CD4-positive, alpha-beta memory T cell (primary cell): ENCODE data around the gene INO80C. TPM values are rescaled to one million over a fixed set of nuclear protein-coding genes. Genes with fewer than 3 reads are reported as not detected.

Source experiments
- CTCF ChIA-PET: fragments of 350-600 bp; sonication (Branson Sonifier 250); formaldehyde crosslinking; loops from one replicate; lab custom pipeline; 2021; ENCODE audit warnings: inconsistent platforms; ENCODE audit not compliant: partially characterized antibody; lab: Charles Lee
- POLR2A ChIA-PET: fragments of 350-600 bp; sonication (Branson Sonifier 250); formaldehyde crosslinking; loops from one replicate; lab custom pipeline; 2021; ENCODE audit not compliant: partially characterized antibody; lab: Charles Lee
- DNase-seq, 5 donors: peaks; one replicate each; pipeline versions ENCODE4 v3.0.0 to v3.0.0-alpha.2; 2020 to 2022; ENCODE audit warnings: mixed read lengths in 1 of 5
- H3K27ac ChIP-seq: one replicate; pipeline ENCODE4 v1.7.0; 2013; ENCODE audit warnings: low read depth, low read length
- H3K27me3 ChIP-seq: 2 replicates; pipeline ENCODE4 v1.7.0; 2013; ENCODE audit warnings: mild to moderate bottlenecking, low read length, moderate library complexity; ENCODE audit not compliant: insufficient read depth
- H3K36me3 ChIP-seq: 2 replicates; pipeline ENCODE4 v1.7.0; 2013; ENCODE audit warnings: mild to moderate bottlenecking, low read length, moderate library complexity; ENCODE audit not compliant: insufficient read depth
- H3K4me1 ChIP-seq: 2 replicates; pipeline ENCODE4 v1.7.0; 2013; ENCODE audit warnings: mild to moderate bottlenecking, low read length, moderate library complexity; ENCODE audit not compliant: insufficient read depth
- H3K4me3 ChIP-seq, 2 donors: one replicate each; pipeline ENCODE4 v1.7.0; 2013; ENCODE audit warnings: low read length in 2 of 2, mild to moderate bottlenecking in 1 of 2
- H3K9me3 ChIP-seq, 2 donors: one replicate each; pipeline ENCODE4 v1.7.0; 2013; ENCODE audit warnings: low read length in 2 of 2, control low read depth in 1 of 2; ENCODE audit not compliant: control insufficient read depth in 1 of 2
- H3K27ac Mint-ChIP-seq, 7 donors: one replicate each; pipeline ENCODE4 v1.8.0; 2020 to 2021; ENCODE audit warnings: mixed read lengths in 7 of 7, mild to moderate bottlenecking in 6 of 7, inconsistent platforms in 3 of 7, moderate library complexity in 3 of 7
- H3K27me3 Mint-ChIP-seq, 2 donors: one replicate each; pipeline ENCODE4 v1.8.0; 2020 to 2021; ENCODE audit warnings: mixed read lengths in 2 of 2
- H3K36me3 Mint-ChIP-seq, 2 donors: one replicate each; pipeline ENCODE4 v1.8.0; 2020 to 2021; ENCODE audit warnings: mixed read lengths in 2 of 2, inconsistent platforms in 1 of 2, mild to moderate bottlenecking in 1 of 2
- H3K4me1 Mint-ChIP-seq, 4 donors: one replicate each; pipeline ENCODE4 v1.8.0; 2020 to 2021; ENCODE audit warnings: mixed read lengths in 4 of 4, mild to moderate bottlenecking in 1 of 4
- H3K4me3 Mint-ChIP-seq, 8 donors: one replicate each; pipeline ENCODE4 v1.8.0; 2020 to 2021; ENCODE audit warnings: mixed read lengths in 8 of 8, mild to moderate bottlenecking in 7 of 8, moderate library complexity in 6 of 8, inconsistent platforms in 3 of 8
- H3K9me3 Mint-ChIP-seq, 8 donors: one replicate each; pipeline ENCODE4 v1.8.0; 2020 to 2021; ENCODE audit warnings: mixed read lengths in 8 of 8, mild to moderate bottlenecking in 5 of 8, inconsistent platforms in 3 of 8, moderate library complexity in 1 of 8
- intact Hi-C: fragments of 100-400 bp; cut with micrococcal nuclease; formaldehyde crosslinking; loops from one replicate; pipeline ENCODE4 v1.15.1; 2023
- polyA plus RNA-seq, 2 donors: library from polyadenylated mRNA; unstranded; fragments of 300-500 nt; fragmentation: Illumina TruSeq; gene quantifications; one replicate each; pipeline ENCODE4 v1.2.3, GENCODE V29; 2021
- total RNA-seq, 2 experiments: library from RNA; stranded (reverse); gene quantifications; one replicate each; pipeline ENCODE4 v1.2.3, GENCODE V29; 2021

The INO80C gene
- total and polyA plus RNA-seq, 4 experiments from 2014 or later, result 18.9 to 30.3 (median 28.1) TPM

DNA sequence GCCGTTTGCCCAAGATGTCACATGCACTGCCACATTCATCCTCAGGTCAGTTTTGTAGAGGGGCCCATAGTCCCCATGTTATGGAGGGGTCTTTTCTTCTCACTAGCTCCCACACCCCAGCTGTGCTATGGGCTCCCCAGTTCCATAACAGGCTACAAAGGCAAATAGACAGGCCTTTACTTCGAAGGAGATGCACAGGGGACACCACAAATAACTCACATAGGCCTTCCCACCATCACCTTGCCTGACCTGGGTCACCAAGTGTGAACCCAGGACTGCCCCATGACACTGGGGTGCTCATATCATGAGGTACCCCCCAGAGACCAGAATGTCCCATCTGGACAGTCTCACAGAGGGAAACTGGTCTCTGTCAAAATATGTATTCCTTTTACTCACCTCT lies 15.0 kb upstream of the INO80C start:
- CTCF ChIA-PET, result no interaction called here
- Mint-ChIP-seq H3K4me3 (no peak overlapping the region), H3K36me3 (no peaks in the 10 kb centered on the region), H3K4me1 (peaks cover 0 to 2% (median 0%) of the 10 kb centered on the region in 4 donors), H3K27ac (no peak overlapping the region), H3K9me3 (no peaks in the 10 kb centered on the region), H3K27me3 (peaks cover 0 to 2% of the 10 kb centered on the region in 2 donors)
- Histone ChIP-seq H3K4me1 (no peaks in the 10 kb centered on the region), H3K9me3 (no peaks in the 10 kb centered on the region), H3K27ac (no peak overlapping the region), H3K36me3 (no peaks in the 10 kb centered on the region), H3K27me3 (no peaks in the 10 kb centered on the region), H3K4me3 (no peak overlapping the region)
- intact Hi-C loops, result no loop called here
- DNase-seq, result no peak
- POLR2A ChIA-PET, result no interaction called here

- Histone ChIP-seq H3K4me1 (no peaks in the 10 kb centered on the region), H3K9me3 (no peaks in the 10 kb centered on the region), H3K27ac (no peak overlapping the region), H3K27me3 (no peaks in the 10 kb centered on the region), H3K4me3 (no peak overlapping the region), H3K36me3 (no peaks in the 10 kb centered on the region)
- peaks cover 0 to 2% (median 0%) of the 10 kb centered on the region in 4 donors for H3K4me1 Mint-ChIP-seq
- no peak overlapping the region for H3K4me3 Mint-ChIP-seq
- POLR2A ChIA-PET, result no interaction called here
- H3K9me3 Mint-ChIP-seq, result no peaks in the 10 kb centered on the region
- H3K36me3 Mint-ChIP-seq, result no peaks in the 10 kb centered on the region
- H3K27me3 Mint-ChIP-seq, result peaks cover 0 to 2% of the 10 kb centered on the region in 2 donors
- CTCF ChIA-PET, result no interaction called here
- no peak overlapping the region for H3K27ac Mint-ChIP-seq
- DNase-seq, result no peak
- intact Hi-C loops, result no loop called here
Measured at GRCh38 chr18:35511833-35512232, 14.1 kb upstream of the INO80C start.

- Histone ChIP-seq H3K4me3 (no peak overlapping the region), H3K36me3 (no peaks in the 10 kb centered on the region), H3K27me3 (no peaks in the 10 kb centered on the region), H3K4me1 (no peaks in the 10 kb centered on the region), H3K27ac (no peak overlapping the region), H3K9me3 (no peaks in the 10 kb centered on the region)
- intact Hi-C loops, result no loop called here
- H3K27ac Mint-ChIP-seq, result no peak overlapping the region
- peaks cover 0 to 2% of the 10 kb centered on the region in 2 donors for H3K27me3 Mint-ChIP-seq
- H3K9me3 Mint-ChIP-seq, result no peaks in the 10 kb centered on the region
- H3K36me3 Mint-ChIP-seq, result no peaks in the 10 kb centered on the region
- ChIA-PET POLR2A (no interaction called here), CTCF (no interaction called here)
- H3K4me3 Mint-ChIP-seq, result no peak overlapping the region
- peaks cover 0 to 2% (median 0%) of the 10 kb centered on the region in 4 donors for H3K4me1 Mint-ChIP-seq
- no peak for DNase-seq
Measured at GRCh38 chr18:35511428-35511827, 13.7 kb upstream of the INO80C start.

- no peaks in the 10 kb centered on the region for H3K36me3 Mint-ChIP-seq
- H3K4me3 ChIP-seq, result no peak overlapping the region
- no peak overlapping the region for H3K27ac ChIP-seq
- no peak overlapping the region for H3K27ac Mint-ChIP-seq
- H3K27me3 Mint-ChIP-seq, result peaks cover 2 to 3% of the 10 kb centered on the region in 2 donors
- intact Hi-C loops, result no loop called here
- H3K9me3 ChIP-seq, result no peaks in the 10 kb centered on the region
- POLR2A ChIA-PET, result no interaction called here
- no peak for DNase-seq
- H3K4me1 Mint-ChIP-seq, result no peaks in the 10 kb centered on the region
- H3K4me3 Mint-ChIP-seq, result no peak overlapping the region
- no peaks in the 10 kb centered on the region for H3K27me3 ChIP-seq
- no peaks in the 10 kb centered on the region for H3K9me3 Mint-ChIP-seq
- CTCF ChIA-PET, result no interaction called here
- H3K36me3 ChIP-seq, result no peaks in the 10 kb centered on the region
- no peaks in the 10 kb centered on the region for H3K4me1 ChIP-seq
Measured at GRCh38 chr18:35510076-35510651, 12.4 kb upstream of the INO80C start.

GRCh38 chr18:35508746-35509338 lies 11.1 kb upstream of the INO80C start:
- POLR2A ChIA-PET, result no interaction called here
- H3K4me3 Mint-ChIP-seq, result no peak overlapping the region
- Histone ChIP-seq H3K4me1 (no peaks in the 10 kb centered on the region), H3K36me3 (no peaks in the 10 kb centered on the region), H3K27ac (no peak overlapping the region), H3K27me3 (no peaks in the 10 kb centered on the region), H3K4me3 (no peak overlapping the region), H3K9me3 (no peaks in the 10 kb centered on the region)
- DNase-seq, result no peak
- no peaks in the 10 kb centered on the region for H3K4me1 Mint-ChIP-seq
- CTCF ChIA-PET, result no interaction called here
- H3K36me3 Mint-ChIP-seq, result no peaks in the 10 kb centered on the region
- H3K27me3 Mint-ChIP-seq, result peaks cover under 1 to 5% of the 10 kb centered on the region in 2 donors
- H3K9me3 Mint-ChIP-seq, result no peaks in the 10 kb centered on the region
- no peak overlapping the region for H3K27ac Mint-ChIP-seq
- intact Hi-C loops, result no loop called here

GRCh38 chr18:35508030-35508429 lies 10.3 kb upstream of the INO80C start:
- no peak overlapping the region for H3K4me3 Mint-ChIP-seq
- DNase-seq, result no peak
- no peaks in the 10 kb centered on the region for H3K27me3 ChIP-seq
- no peaks in the 10 kb centered on the region for H3K9me3 ChIP-seq
- H3K27me3 Mint-ChIP-seq, result peaks cover 0 to 5% of the 10 kb centered on the region in 2 donors
- no peaks in the 10 kb centered on the region for H3K4me1 ChIP-seq
- H3K4me1 Mint-ChIP-seq, result no peaks in the 10 kb centered on the region
- ChIA-PET CTCF (no interaction called here), POLR2A (no interaction called here)
- no peak overlapping the region for H3K4me3 ChIP-seq
- intact Hi-C loops, result no loop called here
- no peaks in the 10 kb centered on the region for H3K36me3 Mint-ChIP-seq
- H3K27ac Mint-ChIP-seq, result no peak overlapping the region
- H3K27ac ChIP-seq, result no peak overlapping the region
- H3K9me3 Mint-ChIP-seq, result no peaks in the 10 kb centered on the region
- H3K36me3 ChIP-seq, result no peaks in the 10 kb centered on the region

- no peaks in the 10 kb centered on the region for H3K9me3 ChIP-seq
- no peaks in the 10 kb centered on the region for H3K27me3 ChIP-seq
- intact Hi-C loops, result no loop called here
- H3K27ac Mint-ChIP-seq, result no peak overlapping the region
- POLR2A ChIA-PET, result no interaction called here
- no peak overlapping the region for H3K27ac ChIP-seq
- CTCF ChIA-PET, result no interaction called here
- no peaks in the 10 kb centered on the region for H3K9me3 Mint-ChIP-seq
- H3K27me3 Mint-ChIP-seq, result peaks cover 0 to 5% of the 10 kb centered on the region in 2 donors
- H3K4me1 ChIP-seq, result no peaks in the 10 kb centered on the region
- no peak for DNase-seq
- H3K4me1 Mint-ChIP-seq, result no peaks in the 10 kb centered on the region
- H3K36me3 Mint-ChIP-seq, result no peaks in the 10 kb centered on the region
- H3K4me3 ChIP-seq, result no peak overlapping the region
- no peak overlapping the region for H3K4me3 Mint-ChIP-seq
- no peaks in the 10 kb centered on the region for H3K36me3 ChIP-seq
Measured at GRCh38 chr18:35507623-35508022, 9.9 kb upstream of the INO80C start.
